PC-3 (cell line): Measurements from ENCODE around the gene OR51E1.

Source experiments
- EZH2 ChIP-seq: fragments of 300-600 bp; sonication (generic); IDR thresholded peaks from one replicate; pipeline ENCODE4 v1.6.1; 2017; ENCODE audit warnings: antibody characterized with exemption, mild to moderate bottlenecking, low read length; ENCODE audit not compliant: unreplicated experiment
- TF ChIP-seq, protein P1 (sequence below): fragments of 300-600 bp; sonication (generic); conservative IDR thresholded peaks from 2 replicates; pipeline ENCODE4 v1.5.1; 2017; ENCODE audit warnings: antibody characterized with exemption, low read depth, mild to moderate bottlenecking, low read length

DNA sequence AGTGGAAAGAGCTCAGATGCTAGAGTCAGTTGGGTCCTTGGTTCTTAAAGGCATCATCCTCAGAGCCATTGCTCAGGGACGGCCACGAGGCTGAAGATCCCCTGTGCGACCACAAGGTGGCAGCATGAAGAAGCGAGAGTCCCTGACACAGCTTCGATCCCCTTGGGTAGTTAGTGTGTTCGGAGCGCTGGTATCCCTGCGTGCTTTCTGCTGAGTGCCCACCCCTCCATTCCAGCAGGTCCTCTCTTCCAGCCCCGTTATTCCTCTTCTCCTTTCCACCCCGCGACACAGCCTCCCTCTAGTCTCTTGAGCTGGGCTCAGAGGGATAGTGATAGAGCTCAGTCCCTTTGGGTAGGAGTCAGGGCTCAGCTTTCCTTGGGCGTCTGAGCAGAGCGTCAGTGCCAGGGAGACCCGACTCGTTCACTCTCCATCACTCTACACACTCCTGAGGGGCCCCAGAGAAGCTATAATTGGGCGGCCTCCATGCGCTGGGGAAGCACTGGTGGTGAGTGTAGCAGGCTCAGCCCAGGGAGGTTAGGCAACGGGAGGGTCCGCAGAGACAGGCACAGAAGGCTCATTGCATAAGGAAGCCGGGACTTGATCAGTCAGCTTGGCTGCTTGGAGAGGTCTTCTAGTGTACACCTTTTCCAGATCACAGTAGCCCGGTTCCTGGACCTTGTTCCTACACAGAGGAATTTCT, 6.7 kb upstream of the OR51E1 start, which contains the start of gene OR51D1:
- TF ChIP-seq, protein P1, sequence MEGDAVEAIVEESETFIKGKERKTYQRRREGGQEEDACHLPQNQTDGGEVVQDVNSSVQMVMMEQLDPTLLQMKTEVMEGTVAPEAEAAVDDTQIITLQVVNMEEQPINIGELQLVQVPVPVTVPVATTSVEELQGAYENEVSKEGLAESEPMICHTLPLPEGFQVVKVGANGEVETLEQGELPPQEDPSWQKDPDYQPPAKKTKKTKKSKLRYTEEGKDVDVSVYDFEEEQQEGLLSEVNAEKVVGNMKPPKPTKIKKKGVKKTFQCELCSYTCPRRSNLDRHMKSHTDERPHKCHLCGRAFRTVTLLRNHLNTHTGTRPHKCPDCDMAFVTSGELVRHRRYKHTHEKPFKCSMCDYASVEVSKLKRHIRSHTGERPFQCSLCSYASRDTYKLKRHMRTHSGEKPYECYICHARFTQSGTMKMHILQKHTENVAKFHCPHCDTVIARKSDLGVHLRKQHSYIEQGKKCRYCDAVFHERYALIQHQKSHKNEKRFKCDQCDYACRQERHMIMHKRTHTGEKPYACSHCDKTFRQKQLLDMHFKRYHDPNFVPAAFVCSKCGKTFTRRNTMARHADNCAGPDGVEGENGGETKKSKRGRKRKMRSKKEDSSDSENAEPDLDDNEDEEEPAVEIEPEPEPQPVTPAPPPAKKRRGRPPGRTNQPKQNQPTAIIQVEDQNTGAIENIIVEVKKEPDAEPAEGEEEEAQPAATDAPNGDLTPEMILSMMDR = peak; percentile 73
- no peak for TF ChIP-seq EZH2
